ENCODE data around the gene VMAC. TPM values are rescaled to one million over a fixed set of nuclear protein-coding genes. Genes with fewer than 3 reads are reported as not detected.

Gene VMAC
- total and polyA plus RNA-seq, 2 of the 13 experiments (the other 11 are each of a cell fraction or from before 2014, with no cell fraction given), result 2.4 TPM

GRCh38 chr19:5904352-5905113, at the start of gene VMAC (continued):
- TF ChIP-seq ZNF512B (CRISPR knock-in tag; IDR thresholded peaks at IDR 0.05; ENCODE audit: borderline replicate concordance) (no peak), ZNF878 (CRISPR knock-in tag; IDR thresholded peaks at IDR 0.05) (no peak), NFE2L1 (CRISPR knock-in tag; IDR thresholded peaks at IDR 0.05; ENCODE audit: borderline replicate concordance) (no peak), YY1 (IDR thresholded peaks at IDR 0.05; ENCODE audit: insufficient read depth, insufficient replicate concordance, low read depth, low read length) (peak; percentile 79), IKZF1 (IDR thresholded peaks at IDR 0.05) (no peak), ARID2 (CRISPR knock-in tag; IDR thresholded peaks at IDR 0.05; ENCODE audit: borderline replicate concordance) (no peak), CENPX (CRISPR knock-in tag; IDR thresholded peaks at IDR 0.05) (no peak), FOXO4 (CRISPR knock-in tag; conservative IDR thresholded peaks at IDR 0.05) (no peak), ZNF180 (CRISPR knock-in tag; IDR thresholded peaks at IDR 0.05; ENCODE audit: borderline replicate concordance, low read depth) (no peak), GATAD1 (CRISPR knock-in tag; IDR thresholded peaks at IDR 0.05) (no peak), ZKSCAN5 (CRISPR knock-in tag; IDR thresholded peaks at IDR 0.05) (no peak), BORCS8-MEF2B (CRISPR knock-in tag; IDR thresholded peaks at IDR 0.05) (peak; percentile 70), KLF15 (CRISPR knock-in tag; IDR thresholded peaks at IDR 0.05; ENCODE audit: borderline replicate concordance) (0 out of 2 replicates have a peak, but pooled peaks have one; percentile 24), ZFP82 (CRISPR knock-in tag; IDR thresholded peaks at IDR 0.05; ENCODE audit: borderline replicate concordance) (no peak), MIER2 (CRISPR knock-in tag; IDR thresholded peaks at IDR 0.05) (no peak), FOXA3 (CRISPR knock-in tag; IDR thresholded peaks at IDR 0.05) (peak; percentile 18; the same call in 1 of the 2 replicates), ZNF260 (CRISPR knock-in tag; IDR thresholded peaks at IDR 0.05; ENCODE audit: borderline replicate concordance, low read depth) (no peak), CBX1 (IDR thresholded peaks at IDR 0.05; ENCODE audit: low read depth) (peak; percentile 21), ZBTB33 (CRISPR knock-in tag; IDR thresholded peaks at IDR 0.05) (no peak), ZNF629 (CRISPR knock-in tag; conservative IDR thresholded peaks at IDR 0.05) (no peak), ZFP36 (IDR thresholded peaks at IDR 0.05; ENCODE audit: borderline replicate concordance, low read depth, low read length, partially characterized antibody) (no peak)
